ENCODE results near the gene PIKFYVE.

Gene PIKFYVE

GRCh38 chr2:208254118-208254870 is 11.8 kb upstream of the PIKFYVE start (continued):
- peak; percentile 83 for TF ChIP-seq ZSCAN30 (tag by site-specific recombination; IDR thresholded peaks at IDR 0.05)
- peak; percentile 45; the same call in 1 of the 2 replicates for TF ChIP-seq KLF1 (tag by site-specific recombination; IDR thresholded peaks at IDR 0.05)
- TF ChIP-seq ZBTB26 (tag by site-specific recombination; optimal IDR thresholded peaks at IDR 0.05): peak; percentile 33
- TF ChIP-seq ZNF398 (tag by site-specific recombination; IDR thresholded peaks at IDR 0.05): peak; percentile 81
- peak; percentile 25; the same call in 1 of the 2 replicates for TF ChIP-seq ZBTB20 (tag by site-specific recombination; IDR thresholded peaks at IDR 0.05)
- TF ChIP-seq ZBTB21 (tag by site-specific recombination; IDR thresholded peaks at IDR 0.05): no peak
- TF ChIP-seq ZNF324 (tag by site-specific recombination; IDR thresholded peaks at IDR 0.05): peak; percentile 15; the same call in 1 of the 2 replicates
- no peak for TF ChIP-seq ZNF433 (tag by site-specific recombination; IDR thresholded peaks at IDR 0.05; ENCODE audit: low read depth)
- no peak; the same call in 1 of the 2 replicates for TF ChIP-seq ZNF394 (tag by site-specific recombination; IDR thresholded peaks at IDR 0.05; ENCODE audit: borderline replicate concordance)
- peak; percentile 87 for TF ChIP-seq PRDM10 (tag by site-specific recombination; IDR thresholded peaks at IDR 0.05)
- peak; percentile 20; the same call in 1 of the 2 replicates for TF ChIP-seq KLF10 (tag by site-specific recombination; IDR thresholded peaks at IDR 0.05)
- TF ChIP-seq ZNF423 (tag by site-specific recombination; IDR thresholded peaks at IDR 0.05): no peak

GRCh38 chr2:208254871-208255556 is 11.0 kb upstream of the PIKFYVE start, which contains the start of gene IDH1:
Gene IDH1 (minus strand): TSS chr2:208255071. CDS start chr2:208251551, 3,520 bp downstream.
- Histone ChIP-seq H3K9me3 (ENCODE audit: control insufficient read depth, insufficient read depth, low read depth, low read length) (no peaks in the 10 kb centered on the region), H3K4me1 (ENCODE audit: control insufficient read depth, insufficient read depth, low read length) (0 out of 2 replicates have a peak, but pooled peaks cover 2% of the 10 kb centered on the region), H3K4me3 (ENCODE audit: low read depth, low read length) (peak within 1 kb of the TSS; percentile 82), H3K27ac (ENCODE audit: extremely low read depth, low read depth, low read length) (peak within 1 kb of the TSS; percentile 83), H3K36me3 (ENCODE audit: control insufficient read depth in 2 of 2, insufficient read depth in 1 of 2, low read length in 2 of 2) (peaks cover 10 to 28% of the 10 kb centered on the region in 2 experiments)
- ChIA-PET CTCF (interaction anchor here (0.6 to 5.2 kb wide), 14 partner anchors 10 to 1107 kb away, joined by 3 to 53 read pairs (median 4); partner anchors contain the start of gene PIKFYVE), POLR2A (interaction anchor here (0.7 to 2.9 kb wide), 8 partner anchors 11 to 544 kb away, joined by 3 to 41 read pairs (median 6); partner anchors contain the start of genes CCNYL1 and PIKFYVE)
- TF ChIP-seq IKZF3 (tag by site-specific recombination; IDR thresholded peaks at IDR 0.05) (peak; percentile 98), PRDM10 (tag by site-specific recombination; IDR thresholded peaks at IDR 0.05) (peak; percentile 93), PRDM2 (tag by site-specific recombination; IDR thresholded peaks at IDR 0.05; ENCODE audit: borderline replicate concordance) (no peak), EGR2 (tag by site-specific recombination; IDR thresholded peaks at IDR 0.05; ENCODE audit: low read depth) (no peak), SCRT2 (tag by site-specific recombination; IDR thresholded peaks at IDR 0.05) (no peak)
